DMS153 treated with DMSO at 0.1 percent for 48 hours (cell line): Measurements from ENCODE around the gene GPR84.

ENCODE experiments used
- DNase-seq: peaks from one replicate; lab custom pipeline; 2025; ENCODE audit not compliant: unreplicated experiment; lab: John Stamatoyannopoulos, UW

The GPR84 gene

DNA sequence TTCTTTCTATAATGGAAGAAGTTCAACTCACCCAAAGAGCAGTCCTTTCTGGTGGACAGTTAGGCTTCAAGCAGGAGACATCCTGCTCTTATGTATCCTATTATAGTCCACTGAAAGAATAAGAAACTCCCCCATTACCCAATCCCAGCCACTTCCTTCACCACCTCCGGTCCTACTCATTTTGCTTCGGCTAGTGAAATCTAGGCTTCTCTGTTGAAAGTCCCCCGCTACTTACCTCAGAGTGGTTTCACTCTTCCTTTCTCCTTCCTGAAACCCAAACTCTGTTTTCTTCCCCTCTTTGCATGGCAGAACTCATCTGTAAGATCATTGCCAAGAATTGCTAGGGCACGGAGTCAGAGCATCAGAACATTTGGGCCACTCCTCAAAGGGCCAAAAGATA lies at the start of gene GPR84:
Gene GPR84 (minus strand): TSS at position 74 of the 400 bp plus-strand sequence. CDS start 635 bp downstream, outside the sequence.
- no peak for DNase-seq

DNA sequence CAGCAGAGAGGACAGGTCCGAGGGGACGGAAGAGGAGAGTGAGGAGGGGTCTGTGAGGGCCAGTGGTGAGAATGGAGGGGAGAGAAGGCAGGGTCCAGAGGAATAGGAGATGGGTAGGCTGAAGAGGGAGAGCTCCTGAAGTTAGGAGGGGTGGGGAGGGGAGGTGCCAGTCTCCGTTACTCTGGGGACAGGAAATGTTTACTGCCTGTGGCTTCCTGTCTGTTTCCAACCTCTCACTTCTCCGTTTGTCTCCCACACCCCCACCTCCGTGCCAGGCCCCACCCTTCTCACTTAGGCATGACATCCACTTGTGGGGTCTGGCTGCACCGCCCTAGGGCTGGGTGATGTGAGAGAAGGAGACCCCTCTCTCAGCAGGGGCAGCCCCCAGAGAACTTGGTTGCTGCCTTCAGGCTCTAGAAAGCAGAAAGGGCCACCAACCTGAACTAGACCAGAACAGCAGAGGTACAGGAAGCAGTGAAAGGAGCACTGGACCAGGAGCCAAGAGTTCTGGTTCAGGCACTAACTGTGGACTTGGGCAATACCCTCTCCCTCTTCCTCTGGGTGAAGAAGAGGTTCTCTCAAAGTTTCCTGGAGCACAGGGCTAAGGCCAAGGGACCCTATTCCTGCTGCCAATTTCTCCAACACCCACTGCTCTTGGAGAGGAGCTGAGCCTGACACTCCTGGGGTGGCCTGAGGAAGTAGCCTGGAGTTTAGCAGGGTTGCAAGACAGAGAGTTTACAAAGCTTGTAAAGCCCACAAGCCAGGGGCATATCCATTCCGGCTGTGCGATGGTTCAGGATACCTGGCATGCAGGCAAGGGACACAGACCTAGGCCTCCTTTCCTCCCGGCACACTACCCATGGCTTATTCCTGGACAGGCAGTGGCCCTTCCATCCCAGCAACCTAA lies 49.3 kb upstream of the GPR84 start:
- DNase-seq: no peak

DNA sequence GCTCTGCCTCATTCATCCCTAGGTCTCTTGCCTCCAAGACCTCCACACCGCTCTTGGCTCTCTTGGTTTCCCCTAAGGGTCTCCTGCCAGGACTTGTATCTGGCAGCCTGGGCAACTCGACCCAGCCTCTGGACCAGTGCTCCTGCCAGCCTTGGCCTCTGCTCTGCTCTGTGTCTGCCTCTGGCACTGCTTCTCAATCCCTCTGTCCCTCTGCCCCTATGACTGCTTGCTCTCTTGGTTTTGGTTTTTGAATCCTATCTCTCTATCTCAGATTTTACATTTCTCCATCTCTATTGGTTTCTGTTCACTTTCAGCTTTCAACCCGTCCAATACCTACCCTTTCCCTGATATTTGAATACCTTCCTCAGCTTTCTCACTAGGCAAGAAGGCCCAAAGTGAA lies 48.5 kb upstream of the GPR84 start:
- no peak for DNase-seq

DNA sequence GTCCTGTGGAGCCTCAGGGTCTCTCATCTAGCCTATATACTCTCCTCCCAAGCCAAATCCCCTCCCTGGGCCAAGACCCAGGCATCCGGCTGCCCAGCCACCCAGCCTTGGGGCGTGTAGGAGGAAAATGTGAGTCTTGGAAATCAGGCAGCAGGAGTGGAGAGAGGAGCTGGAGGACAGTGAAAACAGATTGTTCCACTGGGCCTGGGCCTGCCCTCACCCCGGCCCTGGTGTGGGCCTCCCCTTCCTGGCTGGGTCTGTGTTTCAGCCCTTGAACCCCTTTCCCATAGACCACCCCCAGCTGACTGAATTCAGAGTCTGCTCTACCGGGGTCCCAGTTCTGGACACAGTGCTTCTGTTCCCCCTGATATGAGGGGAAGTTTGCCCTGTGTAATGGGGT lies 48.1 kb upstream of the GPR84 start:
- DNase-seq: no peak

DNA sequence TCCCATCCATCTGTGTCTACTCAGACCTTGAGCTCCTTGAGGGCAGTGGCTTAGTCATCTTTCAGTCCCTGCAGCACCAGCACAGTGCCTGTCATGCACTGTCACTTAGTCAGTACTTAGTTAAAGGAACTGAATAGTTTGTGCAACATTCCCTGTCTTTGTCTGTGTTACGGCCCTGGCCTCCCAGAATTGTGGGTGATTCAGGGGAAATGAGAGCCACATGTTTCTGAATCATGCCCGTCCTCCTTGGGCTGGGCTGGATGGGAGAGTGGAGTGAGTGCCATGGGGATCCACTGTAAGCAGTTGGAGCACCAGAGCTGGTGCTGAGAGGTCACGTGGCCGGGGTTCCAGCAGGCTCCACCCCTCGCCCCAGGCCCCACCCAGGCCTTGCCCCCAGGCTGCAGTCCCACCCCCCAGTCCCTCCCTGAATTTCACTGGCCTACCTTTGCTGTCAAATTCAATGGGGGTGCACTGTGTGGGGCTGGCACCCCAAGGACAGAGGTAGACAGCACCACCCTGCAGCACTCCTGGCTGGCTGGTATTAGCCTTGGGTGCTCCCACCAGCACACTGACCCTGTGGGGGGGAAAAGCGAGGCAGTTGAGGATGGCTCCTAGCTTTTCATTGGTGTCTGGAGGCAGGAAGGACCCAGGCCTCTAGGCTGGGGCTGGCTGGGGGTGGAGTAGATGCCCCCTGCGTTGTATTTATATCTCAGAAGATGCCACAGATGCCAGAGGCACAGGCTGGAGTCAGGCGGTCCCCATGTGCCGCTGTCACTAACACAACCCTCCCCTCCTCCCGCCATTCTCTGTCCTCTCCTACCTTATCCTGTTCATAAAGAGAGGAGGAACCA lies 47.3 kb upstream of the GPR84 start:
- no peak for DNase-seq

DNA sequence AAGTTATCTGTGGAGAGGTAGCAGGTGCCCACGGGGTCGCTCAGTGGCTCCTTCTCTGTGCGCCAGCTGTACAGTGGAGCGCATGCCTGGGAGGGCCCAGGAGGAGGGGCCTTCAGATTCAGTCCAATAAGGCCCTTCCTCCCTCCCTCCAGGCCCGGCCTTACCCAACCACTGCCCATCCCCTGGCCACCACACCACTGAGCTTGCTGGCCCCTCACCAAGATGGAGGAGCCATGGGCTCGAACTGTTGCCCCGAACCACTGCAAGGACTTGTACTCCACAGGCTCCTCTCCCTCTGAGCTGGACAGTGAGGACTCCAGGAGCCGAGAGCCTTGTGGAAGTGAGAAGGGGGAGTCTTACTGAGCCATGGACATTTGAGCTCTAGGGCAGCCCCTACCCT lies 45.0 kb upstream of the GPR84 start:
- DNase-seq: no peak

DNA sequence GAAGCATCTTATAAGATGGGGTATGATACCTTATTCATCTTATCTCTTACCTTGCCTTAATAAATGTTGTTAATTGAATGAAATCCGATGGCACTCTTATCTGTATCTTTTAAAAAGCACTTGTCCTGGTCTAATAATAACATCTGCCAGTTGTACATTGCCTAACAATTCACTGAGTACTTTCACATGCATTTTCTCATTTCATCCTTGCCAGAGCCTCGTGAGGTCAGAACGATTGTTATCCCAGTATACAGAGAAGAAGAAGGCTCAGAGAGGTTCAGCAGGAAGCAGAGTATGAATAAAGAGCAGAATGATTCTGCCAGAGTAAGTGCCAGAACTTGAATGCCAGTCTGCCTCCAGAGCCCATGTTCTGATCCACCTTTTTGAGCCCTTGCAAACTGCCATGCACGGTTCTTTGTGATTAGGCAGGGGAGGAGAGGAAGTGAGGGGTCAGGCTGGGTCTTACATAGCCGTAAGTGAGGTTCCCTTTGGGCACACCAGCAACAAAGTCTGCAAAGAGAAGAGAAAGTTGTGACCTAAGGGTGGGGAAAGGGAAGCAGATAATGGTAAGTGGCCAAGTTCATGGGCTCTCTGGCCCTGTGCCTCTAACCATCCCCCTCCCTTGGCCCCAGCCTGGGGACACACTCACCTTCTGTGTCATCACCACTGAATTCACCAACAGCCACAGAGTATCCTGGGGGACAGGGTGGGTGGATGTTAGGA lies 43.1 kb upstream of the GPR84 start:
- no peak for DNase-seq

DNA sequence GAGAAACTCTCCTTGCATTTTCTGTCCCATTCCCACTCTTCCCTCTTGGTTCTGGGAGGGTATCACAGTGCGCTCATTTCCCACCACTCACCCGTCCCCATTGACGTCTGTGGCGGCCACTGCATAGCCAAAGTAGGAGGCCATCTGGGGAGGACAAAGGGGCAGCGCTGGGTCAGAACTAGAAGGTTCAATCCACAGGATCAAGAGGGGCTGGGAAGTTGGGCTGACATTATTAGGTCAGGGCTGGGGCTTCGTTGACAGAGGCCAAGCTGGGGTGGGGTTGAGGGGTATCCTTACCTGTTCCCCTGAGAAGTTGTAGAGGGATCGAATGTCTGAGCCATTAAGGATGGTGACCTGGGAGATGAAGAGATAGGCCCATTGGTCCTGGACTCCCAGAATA lies 41.3 kb upstream of the GPR84 start:
- DNase-seq: no peak

DNA sequence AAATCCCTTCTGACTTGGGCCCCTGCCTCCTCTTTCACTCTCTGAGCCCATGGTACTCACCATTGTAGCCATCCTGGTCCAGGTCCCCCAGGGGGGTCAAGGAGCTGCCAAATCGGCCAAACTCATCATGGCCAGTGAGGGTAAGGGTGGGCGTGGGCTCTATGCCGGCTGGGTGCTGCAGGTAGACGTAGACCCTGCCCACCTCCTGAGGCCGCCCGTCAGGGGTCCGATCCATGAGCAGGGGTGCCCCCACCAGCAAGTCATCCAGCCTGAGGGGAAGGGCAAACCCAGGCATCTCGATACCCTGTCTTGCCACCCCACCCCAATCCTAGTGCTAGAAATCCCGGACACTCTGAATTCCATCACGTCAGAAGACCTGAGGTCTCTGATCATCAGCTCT lies 40.8 kb upstream of the GPR84 start:
- DNase-seq: no peak

DNA sequence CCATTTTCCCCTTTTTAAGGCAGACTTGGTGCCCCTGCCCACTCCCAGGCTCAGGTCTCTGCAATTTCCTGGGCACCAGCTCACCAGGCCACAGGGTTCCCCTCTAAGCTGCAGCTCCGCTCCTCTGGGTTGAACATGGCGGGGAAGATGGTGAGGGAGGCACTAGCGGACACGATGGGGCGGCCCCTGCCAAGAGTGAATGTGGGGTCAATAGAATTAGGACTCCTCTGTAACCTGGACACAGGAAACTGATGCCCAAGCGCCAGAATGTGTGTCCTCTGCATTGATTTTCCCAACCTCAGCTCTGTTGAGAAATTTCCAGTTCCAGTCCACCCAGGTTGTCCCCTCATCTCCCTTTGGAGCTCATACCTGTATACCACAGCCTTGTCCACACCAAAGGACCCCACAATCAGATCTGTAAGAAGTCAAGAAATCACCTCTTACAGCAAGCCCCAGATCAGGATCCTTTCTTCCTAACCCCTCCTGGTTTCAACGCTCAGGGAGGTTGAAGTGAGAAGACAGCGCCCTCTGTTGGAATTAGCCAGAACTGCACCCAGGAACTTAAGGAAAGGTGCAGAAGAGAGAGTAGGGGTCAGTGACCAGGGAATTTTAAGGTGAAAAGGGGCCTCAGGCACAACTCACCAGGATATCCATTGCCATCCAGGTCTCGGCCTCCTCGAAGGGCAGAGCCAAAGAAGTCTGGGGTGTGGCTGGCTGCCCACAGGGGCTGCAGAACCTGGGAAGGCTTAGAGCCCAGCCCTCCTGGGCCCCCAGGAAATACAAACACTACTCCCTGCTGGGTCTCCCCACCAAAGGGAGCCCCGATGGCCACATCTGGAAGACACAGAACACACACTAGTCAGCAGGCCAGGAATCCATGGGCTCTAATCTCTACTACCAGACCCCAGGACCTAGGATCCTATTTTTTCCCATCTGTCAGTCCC lies 40.0 kb upstream of the GPR84 start:
- no peak for DNase-seq

DNA sequence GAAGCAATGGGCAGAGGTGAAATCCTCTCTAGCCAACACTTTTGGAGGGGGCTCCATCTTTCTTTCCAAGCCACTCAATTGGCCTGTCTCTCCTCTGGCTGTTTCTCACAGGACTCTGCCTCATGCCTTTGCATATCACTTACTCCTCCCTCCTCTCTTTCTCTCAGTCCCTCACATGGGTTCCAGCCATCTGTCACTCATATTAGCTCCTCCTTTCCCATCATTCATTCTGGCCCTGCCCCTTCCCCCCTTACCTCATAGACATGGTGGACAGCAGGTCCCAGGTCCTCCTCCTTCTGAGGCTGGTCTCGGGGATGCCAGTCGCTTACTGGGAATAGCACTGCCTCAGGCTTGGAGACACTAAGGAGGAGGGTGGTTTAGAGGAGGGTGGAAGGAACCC lies 36.8 kb upstream of the GPR84 start:
- DNase-seq: no peak

DNA sequence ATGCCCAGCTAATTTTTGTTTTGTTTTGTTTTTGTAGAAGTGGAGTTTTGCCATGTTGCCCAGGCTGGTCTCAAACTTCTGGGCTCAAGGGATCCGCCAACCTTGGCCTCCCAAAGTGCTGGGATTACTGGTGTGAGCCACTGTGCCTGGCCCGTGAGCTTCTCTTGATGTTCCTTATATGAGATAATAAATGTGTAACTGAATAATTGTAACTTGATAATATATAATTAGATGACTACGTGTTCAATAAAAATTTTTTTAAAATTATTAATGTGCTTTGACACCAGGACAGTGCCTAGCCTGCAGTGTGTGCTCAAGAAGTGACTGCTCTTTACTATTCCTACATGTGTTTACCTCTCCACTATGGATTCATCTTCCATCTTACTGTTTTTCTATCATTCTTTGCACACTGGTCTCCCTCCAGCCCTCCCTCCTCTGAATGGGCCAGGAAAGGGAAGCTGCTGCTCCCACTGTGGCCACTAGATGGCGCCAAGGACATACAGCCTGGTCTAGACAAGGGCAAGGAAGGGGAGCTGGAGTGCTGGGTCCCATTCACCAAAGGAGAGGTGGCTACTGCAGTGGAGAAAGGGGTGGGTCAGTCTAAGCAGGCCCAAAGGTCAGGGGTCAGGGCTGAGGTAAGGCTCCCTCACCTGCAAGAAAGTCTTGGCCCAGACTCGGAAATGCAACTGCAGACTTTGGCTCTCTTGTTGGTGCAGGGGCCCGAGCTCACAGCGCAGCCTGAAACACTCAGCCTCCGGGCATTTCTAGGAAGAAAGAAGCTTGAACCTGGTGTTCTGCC lies 34.9 kb upstream of the GPR84 start:
- DNase-seq: peak; percentile 55

DNA sequence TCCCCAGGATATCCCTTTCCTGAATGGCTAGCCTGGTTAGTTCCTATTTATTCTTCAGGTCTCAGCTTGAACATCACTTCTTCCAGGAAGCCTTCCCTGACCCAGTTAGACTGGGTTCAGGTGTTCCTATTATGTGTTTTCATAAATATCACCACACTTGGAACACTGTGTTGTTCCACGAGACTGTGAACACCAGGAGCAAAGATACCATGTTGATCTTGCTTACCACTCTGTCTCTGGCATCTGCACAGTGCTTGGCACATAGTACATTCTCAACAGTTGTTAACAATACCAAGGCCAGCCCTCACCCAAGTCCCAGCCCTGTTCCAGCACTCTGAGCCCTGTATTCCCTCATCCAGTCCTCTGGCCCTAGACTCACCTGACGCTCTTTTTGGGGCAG lies 33.9 kb upstream of the GPR84 start:
- DNase-seq: no peak

DNA sequence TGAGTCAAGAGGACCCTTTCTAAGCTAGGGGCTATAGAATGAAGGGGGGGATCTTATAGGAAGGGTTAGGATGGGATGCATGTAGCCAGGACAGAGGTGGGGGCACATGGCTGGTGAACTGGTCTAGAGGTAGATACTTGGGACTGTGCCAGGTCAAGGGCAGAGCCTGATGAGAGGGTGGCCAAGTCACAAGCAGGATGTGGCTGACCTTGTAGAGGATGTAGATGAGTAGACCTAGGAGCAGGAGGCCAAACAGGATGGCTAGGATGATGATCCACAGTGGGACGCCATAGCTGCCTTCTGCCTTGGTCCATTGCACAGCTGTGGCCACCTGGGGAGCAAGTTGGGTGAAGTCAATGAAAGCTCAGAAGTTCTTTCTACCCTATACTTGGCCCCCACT lies 32.9 kb upstream of the GPR84 start:
- DNase-seq: no peak

DNA sequence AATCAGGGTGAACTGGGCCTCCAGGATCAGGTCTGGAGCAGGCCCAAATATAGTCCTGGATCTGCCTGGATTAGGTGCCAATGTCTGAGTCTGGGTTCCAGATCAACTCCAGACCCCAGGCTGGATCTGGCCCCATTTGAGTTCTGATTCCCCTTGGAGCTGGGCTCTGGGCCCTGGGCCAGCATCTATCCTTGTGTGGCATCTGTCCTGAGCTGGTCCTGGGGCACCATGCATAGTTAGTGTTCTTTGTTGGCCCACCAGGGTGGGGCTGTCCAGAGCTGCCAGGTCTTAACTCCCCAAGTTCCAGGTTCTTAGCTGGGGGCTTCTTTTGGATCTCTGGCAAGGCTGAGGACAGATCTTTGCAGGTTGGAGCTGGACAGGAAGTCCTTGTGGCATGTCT lies 31.3 kb upstream of the GPR84 start:
- no peak for DNase-seq

DNA sequence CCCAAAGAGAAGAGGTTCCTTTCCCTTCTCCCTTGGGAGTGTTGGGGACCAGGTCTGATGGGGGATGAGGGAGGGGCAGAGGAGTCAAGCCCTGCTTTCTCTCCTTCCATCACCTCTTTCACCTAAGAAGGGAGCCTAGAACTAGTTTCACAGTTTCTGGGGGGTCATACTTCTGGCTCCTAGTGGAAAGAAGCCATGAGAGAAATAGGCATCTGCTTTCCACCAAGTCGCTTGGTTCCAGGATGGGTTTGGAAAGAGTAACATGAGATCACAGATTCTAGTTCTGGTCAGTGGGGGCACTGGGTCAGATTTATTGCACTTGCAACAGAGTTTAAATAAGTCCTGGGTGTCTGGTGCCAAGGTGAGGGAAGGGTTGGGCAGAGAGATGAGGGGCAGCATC lies 30.7 kb upstream of the GPR84 start:
- no peak for DNase-seq

DNA sequence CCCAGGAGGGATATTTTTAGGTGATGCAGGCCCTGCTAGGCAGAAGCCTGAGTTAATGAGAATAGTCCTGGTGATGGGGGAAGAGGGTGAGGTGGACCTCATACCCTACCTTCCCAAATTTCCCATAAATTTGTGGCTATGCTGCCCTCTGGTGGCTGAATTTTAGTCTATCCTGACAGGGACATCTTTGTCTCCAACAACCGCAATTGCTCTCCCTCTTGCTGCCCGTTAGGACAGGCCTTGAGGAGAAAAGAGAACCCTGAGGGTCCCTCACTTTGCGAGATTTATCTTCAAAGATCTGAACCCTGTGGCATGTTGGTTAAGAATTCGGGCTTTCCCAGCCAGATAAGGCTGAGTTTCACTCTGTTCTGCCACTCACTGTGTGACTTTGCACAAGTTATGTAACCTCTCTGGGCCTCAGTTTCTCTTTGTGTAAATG lies 30.0 kb upstream of the GPR84 start:
- DNase-seq: no peak

DNA sequence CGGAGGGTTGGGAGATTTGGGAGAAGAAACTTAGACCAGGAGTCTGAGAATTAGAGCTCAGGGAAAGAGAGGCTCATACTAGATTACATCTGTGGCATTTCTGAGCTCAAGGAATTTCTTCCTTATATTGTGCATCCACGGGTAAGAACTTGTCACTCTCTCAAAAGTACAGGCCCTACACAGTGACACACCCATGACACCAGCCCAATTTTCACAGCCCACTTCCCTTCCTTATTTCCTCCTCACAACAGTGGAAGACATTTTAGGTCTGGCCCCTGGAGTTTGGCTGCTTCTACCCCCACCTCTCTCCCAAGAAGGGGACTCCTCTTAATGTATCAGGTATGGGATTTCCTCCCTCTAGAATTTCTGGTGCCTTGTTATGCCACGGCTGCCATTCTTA lies 29.5 kb upstream of the GPR84 start:
- no peak for DNase-seq

DNA sequence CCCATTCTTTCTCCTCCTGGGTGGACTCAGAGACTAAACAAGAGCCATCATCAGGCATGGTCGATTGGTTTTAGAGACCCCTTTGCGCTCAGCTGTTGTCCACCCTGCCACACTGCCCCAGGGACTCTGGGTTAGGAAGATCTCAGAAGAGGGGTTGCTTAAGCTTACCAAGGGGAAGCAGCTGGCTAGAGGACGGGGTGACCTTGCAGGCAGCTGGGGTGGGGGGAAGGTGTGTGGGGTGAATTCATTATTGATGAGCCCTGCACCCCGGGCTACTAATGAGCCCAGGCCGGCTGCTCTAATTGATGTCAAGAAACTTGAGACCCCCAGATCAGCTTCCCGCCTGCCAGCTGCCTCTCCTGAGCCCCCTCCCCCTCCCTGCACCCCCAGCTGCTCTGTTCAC lies 28.9 kb upstream of the GPR84 start:
- no peak for DNase-seq
